ENCODE results near the gene UTP15. TPM values are rescaled to one million over a fixed set of nuclear protein-coding genes. Genes with fewer than 3 reads are reported as not detected.

UTP15 gene
- total RNA-seq, 1 donor from 2014 or later: 12.8 TPM

DNA sequence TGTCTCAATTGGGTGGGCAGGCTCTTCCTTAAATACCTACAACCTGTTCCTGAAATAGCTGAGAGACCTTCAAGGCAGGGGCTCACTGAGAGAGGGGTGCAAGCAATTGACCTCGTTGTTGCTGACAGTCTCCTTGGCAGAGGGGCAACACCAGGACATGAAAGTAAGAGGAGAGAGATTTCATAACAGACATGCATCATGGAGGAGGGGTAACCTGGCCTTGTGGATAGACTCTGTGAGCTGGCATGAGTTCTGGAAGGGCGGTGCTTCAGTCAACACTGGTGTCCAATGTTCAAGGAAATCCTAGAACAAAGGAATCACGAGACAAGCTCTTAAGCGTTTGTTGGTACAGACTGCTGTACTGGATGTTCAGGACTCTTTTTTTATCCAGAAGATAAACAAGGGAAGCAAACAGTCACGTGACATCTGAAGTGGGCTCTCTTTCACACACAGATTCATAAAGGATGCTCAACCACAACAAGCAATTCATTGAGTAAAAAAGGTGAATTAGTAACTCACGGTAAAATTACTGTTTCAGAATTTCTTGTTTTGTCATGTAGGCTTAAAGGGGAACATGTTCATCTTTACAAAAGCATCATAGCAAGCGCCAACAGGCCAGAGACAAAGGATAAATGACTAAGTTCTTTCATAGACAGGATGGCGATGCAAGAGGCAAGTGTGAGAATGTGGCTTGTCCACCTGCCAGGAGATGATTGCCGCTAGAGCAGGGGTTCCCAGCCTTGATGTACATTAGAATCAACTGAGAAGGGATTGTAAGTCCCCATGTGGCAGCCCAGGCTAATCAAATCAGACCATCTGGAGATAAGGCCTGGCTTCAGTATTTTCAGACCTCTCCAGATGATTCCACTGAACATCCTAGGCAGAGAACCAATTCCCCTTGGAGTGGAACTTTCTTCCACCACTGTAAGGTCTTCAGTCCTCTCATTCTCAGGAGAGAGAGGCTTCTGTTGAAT is 20.8 kb upstream of the UTP15 start:
- no peak overlapping the region for H3K4me3 ChIP-seq
- no peaks in the 10 kb centered on the region for H3K27me3 ChIP-seq (ENCODE audit: low read depth)
- peaks cover 19% of the 10 kb centered on the region for H3K4me1 ChIP-seq
- peak overlapping the region; percentile 37 for H3K27ac ChIP-seq
- H3K36me3 ChIP-seq: no peaks in the 10 kb centered on the region
- ATAC-seq (peak; percentile 50 to 77), DNase-seq (peak; percentile 62)
- H3K9me3 ChIP-seq: no peaks in the 10 kb centered on the region
- TF ChIP-seq, protein P1, sequence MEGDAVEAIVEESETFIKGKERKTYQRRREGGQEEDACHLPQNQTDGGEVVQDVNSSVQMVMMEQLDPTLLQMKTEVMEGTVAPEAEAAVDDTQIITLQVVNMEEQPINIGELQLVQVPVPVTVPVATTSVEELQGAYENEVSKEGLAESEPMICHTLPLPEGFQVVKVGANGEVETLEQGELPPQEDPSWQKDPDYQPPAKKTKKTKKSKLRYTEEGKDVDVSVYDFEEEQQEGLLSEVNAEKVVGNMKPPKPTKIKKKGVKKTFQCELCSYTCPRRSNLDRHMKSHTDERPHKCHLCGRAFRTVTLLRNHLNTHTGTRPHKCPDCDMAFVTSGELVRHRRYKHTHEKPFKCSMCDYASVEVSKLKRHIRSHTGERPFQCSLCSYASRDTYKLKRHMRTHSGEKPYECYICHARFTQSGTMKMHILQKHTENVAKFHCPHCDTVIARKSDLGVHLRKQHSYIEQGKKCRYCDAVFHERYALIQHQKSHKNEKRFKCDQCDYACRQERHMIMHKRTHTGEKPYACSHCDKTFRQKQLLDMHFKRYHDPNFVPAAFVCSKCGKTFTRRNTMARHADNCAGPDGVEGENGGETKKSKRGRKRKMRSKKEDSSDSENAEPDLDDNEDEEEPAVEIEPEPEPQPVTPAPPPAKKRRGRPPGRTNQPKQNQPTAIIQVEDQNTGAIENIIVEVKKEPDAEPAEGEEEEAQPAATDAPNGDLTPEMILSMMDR (IDR thresholded peaks at IDR 0.05): no peak
- intact Hi-C loops (cut with DNase I): no loop called here

DNA sequence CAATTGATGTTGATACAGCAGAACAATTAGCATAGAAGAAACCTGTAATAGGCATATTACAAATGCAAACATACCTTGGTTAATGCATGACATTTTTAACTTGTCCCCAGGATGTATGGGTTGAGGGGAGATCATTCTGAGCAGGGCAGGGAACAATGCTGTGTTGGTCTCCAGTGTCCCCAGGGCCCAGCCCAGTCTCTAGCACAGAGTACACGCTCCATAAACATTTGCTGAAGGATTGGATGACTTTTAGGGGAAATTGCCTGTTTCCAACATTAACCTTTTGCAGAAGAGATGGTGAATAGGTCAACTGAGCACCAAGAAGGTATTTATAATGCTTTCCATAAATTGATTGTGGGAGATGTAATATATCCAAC is 20.2 kb upstream of the UTP15 start:
- ATAC-seq (no peak), DNase-seq (no peak)
- Histone ChIP-seq H3K36me3 (no peaks in the 10 kb centered on the region), H3K9me3 (no peaks in the 10 kb centered on the region), H3K4me3 (no peak overlapping the region), H3K27me3 (ENCODE audit: low read depth) (no peaks in the 10 kb centered on the region), H3K27ac (no peak overlapping the region), H3K4me1 (peaks cover 19% of the 10 kb centered on the region)
- TF ChIP-seq, protein P1 (IDR thresholded peaks at IDR 0.05): no peak
- intact Hi-C loops (cut with DNase I): no loop called here

DNA sequence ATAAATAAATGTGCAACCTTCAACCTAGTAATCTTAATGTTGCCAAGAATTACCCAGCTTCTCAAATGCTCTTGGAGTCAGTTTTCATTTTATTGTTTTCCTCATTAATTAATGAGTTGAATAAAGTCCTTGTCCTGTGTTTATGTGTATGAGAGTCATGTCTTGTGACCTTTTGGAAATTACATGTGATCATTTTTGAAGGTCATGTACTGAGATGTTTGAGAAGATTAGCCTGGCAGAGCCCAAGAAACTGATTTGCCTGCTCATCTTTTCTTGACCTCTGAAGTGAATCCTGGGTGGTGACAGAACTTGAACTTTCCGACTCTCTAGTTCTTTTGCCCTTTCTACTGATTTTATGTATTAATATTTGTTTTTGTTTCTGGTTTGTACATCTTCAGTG is 15.5 kb upstream of the UTP15 start:
- no peak overlapping the region for H3K27ac ChIP-seq
- no peak for DNase-seq
- no peaks in the 10 kb centered on the region for H3K9me3 ChIP-seq
- ATAC-seq: no peak
- H3K36me3 ChIP-seq: peaks cover 43% of the 10 kb centered on the region
- H3K4me3 ChIP-seq: no peak overlapping the region
- intact Hi-C loops (cut with DNase I): no loop called here
- TF ChIP-seq, protein P1 (IDR thresholded peaks at IDR 0.05): no peak
- H3K4me1 ChIP-seq: no peaks in the 10 kb centered on the region
- H3K27me3 ChIP-seq (ENCODE audit: low read depth): no peaks in the 10 kb centered on the region

DNA sequence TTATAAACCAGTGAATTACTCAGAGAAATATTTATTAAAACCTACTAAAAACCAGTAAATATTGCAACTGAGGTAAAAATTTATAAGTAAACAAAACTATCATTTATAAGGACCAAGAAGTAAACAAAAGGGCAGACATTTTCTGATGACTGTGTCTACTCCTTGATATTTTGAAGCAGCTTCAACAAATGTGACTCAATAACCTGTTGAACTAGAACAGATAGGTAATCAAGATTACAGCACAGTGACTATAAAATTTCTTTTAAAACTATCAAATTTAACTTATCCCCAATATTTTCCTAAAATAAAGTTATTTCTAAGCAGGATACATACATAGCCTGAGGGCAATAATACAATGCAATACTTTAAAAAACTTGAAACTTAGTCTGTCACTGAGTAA is 12.9 kb upstream of the UTP15 start:
- H3K4me1 ChIP-seq: no peaks in the 10 kb centered on the region
- no peak overlapping the region for H3K27ac ChIP-seq
- H3K9me3 ChIP-seq: no peaks in the 10 kb centered on the region
- peaks cover 69% of the 10 kb centered on the region for H3K36me3 ChIP-seq
- DNase-seq: no peak
- no peaks in the 10 kb centered on the region for H3K27me3 ChIP-seq (ENCODE audit: low read depth)
- intact Hi-C loops (cut with DNase I): no loop called here
- TF ChIP-seq, protein P1 (IDR thresholded peaks at IDR 0.05): no peak
- no peak overlapping the region for H3K4me3 ChIP-seq
- ATAC-seq: no peak

DNA sequence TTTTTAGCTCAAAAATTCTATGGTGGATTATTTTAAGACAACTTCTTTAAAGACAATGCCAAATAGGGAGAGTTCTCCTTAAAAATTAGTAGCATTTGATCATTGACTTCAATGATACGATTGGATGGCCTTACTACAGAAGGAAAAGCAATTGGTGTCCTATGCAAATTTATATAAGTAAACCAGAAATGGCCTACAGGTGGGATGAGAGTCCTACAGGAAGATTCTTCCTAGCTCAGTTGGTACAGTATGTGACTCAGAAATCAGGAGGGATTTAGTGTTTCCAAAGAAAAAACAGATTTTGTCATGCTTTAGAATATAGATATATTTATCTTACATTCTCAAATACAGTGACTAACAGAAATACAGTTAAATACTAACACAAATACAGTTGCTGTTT is 6.6 kb upstream of the UTP15 start:
- peaks cover 10% of the 10 kb centered on the region for H3K4me1 ChIP-seq
- intact Hi-C loops (cut with DNase I): no loop called here
- H3K27me3 ChIP-seq (ENCODE audit: low read depth): no peaks in the 10 kb centered on the region
- peaks cover 91% of the 10 kb centered on the region for H3K36me3 ChIP-seq
- H3K4me3 ChIP-seq: no peak overlapping the region
- no peak for DNase-seq
- TF ChIP-seq, protein P1 (IDR thresholded peaks at IDR 0.05): no peak
- no peak for ATAC-seq
- H3K27ac ChIP-seq: no peak overlapping the region
- no peaks in the 10 kb centered on the region for H3K9me3 ChIP-seq

Measured in lower lobe of right lung (tissue), 2 donors.